ENCODE data around the gene SEL1L.

- no peak for TF ChIP-seq POLR2A (IDR thresholded peaks at IDR 0.05; ENCODE audit: low read length)
- no peak for TF ChIP-seq GATA1 (IDR thresholded peaks at IDR 0.05; ENCODE audit: low read depth, low read length)
These were observed 37.8 kb upstream of the SEL1L start for GRCh38 chr14:81571437-81571836.
